K562 (cell line): ENCODE measurements around the gene NR6A1. TPM values are rescaled to one million over a fixed set of nuclear protein-coding genes. Genes with fewer than 3 reads are reported as not detected.
A peak's percentile ranks its signal among the peaks of the same experiment; 100 is the strongest.

Experiments used
- DPF2 ChIP-seq: fragments of 450-650 bp; IDR thresholded peaks from 2 replicates; pipeline ENCODE4 v1.6.1; 2016
- FOSL1 ChIP-seq: fragments of 200-800 bp; sonication (Bioruptor generic); conservative IDR thresholded peaks from 2 replicates; pipeline ENCODE4 v1.6.1; 2016; ENCODE audit warnings: missing genetic modification characterization, missing compliant biosample characterization
- FOXA1 ChIP-seq: fragments of 450-650 bp; IDR thresholded peaks from 2 replicates; pipeline ENCODE4 v1.6.1; 2016; ENCODE audit warnings: mild to moderate bottlenecking, borderline replicate concordance
- GTF3C2 ChIP-seq: IDR thresholded peaks from 3 replicates; pipeline ENCODE4 v1.6.1; 2011; ENCODE audit warnings: borderline replicate concordance, mild to moderate bottlenecking, moderate library complexity; ENCODE audit not compliant: insufficient read length; ENCODE audit errors: extremely low read depth
- HMGXB4 ChIP-seq: sonication (generic); formaldehyde crosslinking; IDR thresholded peaks from 2 replicates; pipeline ENCODE4 v1.8.1; 2023; ENCODE audit warnings: mild to moderate bottlenecking, missing genetic modification reagents
- L3MBTL2 ChIP-seq: fragments of 450-650 bp; IDR thresholded peaks from 2 replicates; pipeline ENCODE4 v1.6.1; 2016; ENCODE audit warnings: mild to moderate bottlenecking, moderate library complexity
- MEF2A ChIP-seq: IDR thresholded peaks from 2 replicates; pipeline ENCODE4 v1.6.1; 2011; ENCODE audit warnings: low read depth, mild to moderate bottlenecking, low read length, moderate library complexity; ENCODE audit not compliant: control insufficient read depth
- MEF2D ChIP-seq: conservative IDR thresholded peaks from 2 replicates; pipeline ENCODE4 v1.6.1; 2016; ENCODE audit warnings: low read depth, missing genetic modification characterization, missing compliant biosample characterization
- NELFE ChIP-seq: IDR thresholded peaks from 2 replicates; pipeline ENCODE4 v1.6.1; 2011; ENCODE audit warnings: mild to moderate bottlenecking; ENCODE audit not compliant: insufficient read depth, insufficient read length
- OTX1 ChIP-seq: fragments of 450-650 bp; formaldehyde crosslinking; IDR thresholded peaks from 2 replicates; pipeline ENCODE4 v1.4.0; 2022; ENCODE audit warnings: mild to moderate bottlenecking
- PURB ChIP-seq: sonication (generic); formaldehyde crosslinking; IDR thresholded peaks from 2 replicates; pipeline ENCODE4 v1.9.0; 2021; ENCODE audit warnings: low read depth, mild to moderate bottlenecking, missing genetic modification reagents
- RBM15 ChIP-seq: fragments of 200-400 bp; formaldehyde crosslinking; IDR thresholded peaks from 2 replicates; pipeline ENCODE4 v1.6.1; 2018; ENCODE audit warnings: mild to moderate bottlenecking, low read length, moderate library complexity; ENCODE audit not compliant: insufficient read depth
- SIRT6 ChIP-seq: IDR thresholded peaks from one replicate; pipeline ENCODE4 v1.6.1; 2012; ENCODE audit warnings: low read depth, mild to moderate bottlenecking, control low read depth, inconsistent platforms, low read length, moderate library complexity
- SMAD4 ChIP-seq: fragments of 250-450 bp; sonication (Bioruptor Pico); conservative IDR thresholded peaks from 2 replicates; pipeline ENCODE4 v1.8.0; 2021; ENCODE audit warnings: inconsistent platforms, mild to moderate bottlenecking, moderate library complexity
- SMARCE1 ChIP-seq: fragments of 450-650 bp; IDR thresholded peaks from 2 replicates; pipeline ENCODE4 v1.7.1; 2016; ENCODE audit warnings: mild to moderate bottlenecking
- SRF ChIP-seq, 2 experiments: fragments of 250-450, 450-650 bp in 1 of 2; sonication (Bioruptor Pico) in 1 of 2; sonication (generic) in 1 of 2; formaldehyde crosslinking; IDR thresholded peaks; 2 replicates each; pipeline versions ENCODE4 v1.5.0 to v1.5.1; 2020 to 2022; ENCODE audit warnings: mild to moderate bottlenecking in 1 of 2, missing genetic modification reagents in 1 of 2
- TEAD2 ChIP-seq: fragments of 450-650 bp; IDR thresholded peaks from 2 replicates; pipeline ENCODE4 v1.6.1; 2016; ENCODE audit warnings: missing genetic modification characterization, control low read depth, missing compliant biosample characterization
- TRIM24 ChIP-seq, 2 experiments: fragments of 450-650 bp; IDR thresholded peaks; 2 replicates each; pipeline ENCODE4 v1.6.1; 2016
- ZNF184 ChIP-seq: sonication (generic); formaldehyde crosslinking; IDR thresholded peaks from 2 replicates; pipeline ENCODE4 v1.5.0; 2020; ENCODE audit warnings: missing genetic modification reagents
- ZNF655 ChIP-seq: fragments of 250-450 bp; sonication (Bioruptor Pico); IDR thresholded peaks from 2 replicates; pipeline ENCODE4 v1.5.0; 2021
- polyA plus RNA-seq, 8 experiments: library from polyadenylated mRNA; depleted of rRNA in 4 of 8; stranded (reverse) in 5 of 8; unstranded in 3 of 8; fragments of >200 nt; fragmentation: Nextera tagmentation in 2 of 8; fragmentation: Illumina TruSeq in 1 of 8; extraction: Ambion mirVana in 2 of 8; extraction: Trizol in 1 of 8; gene quantifications; 2 replicates each; pipeline versions ENCODE4 v1.2.1 to v1.2.3, GENCODE V29; 2011 to 2014; ENCODE audit warnings: inconsistent platforms in 1 of 8, missing spikeins in 1 of 8
- total RNA-seq, 7 experiments: library from RNA; depleted of rRNA in 6 of 7; stranded (reverse); fragments of >200 nt in 6 of 7; fragmentation: Illumina TruSeq in 2 of 7; extraction: Trizol in 2 of 7; gene quantifications; 2 replicates each; pipeline versions ENCODE4 v1.2.1 to v1.2.3, GENCODE V29; 2011 to 2021; ENCODE audit warnings: low replicate concordance in 1 of 7

Gene NR6A1
- total and polyA plus RNA-seq, 9 of the 15 experiments (the other 6 are each of a cell fraction or from before 2014, with no cell fraction given), result 9.7 to 55.4 (median 28.3) TPM

GRCh38 chr9:124818431-124819281, 47.5 kb upstream of the NR6A1 start (continued):
- no peak for TF ChIP-seq GTF3C2
- no peak for TF ChIP-seq MEF2A
- TF ChIP-seq SIRT6, result no peak
- no peak for TF ChIP-seq TRIM24 (IDR thresholded peaks at IDR 0.05)
- no peak for TF ChIP-seq FOXA1
- no peak for TF ChIP-seq SRF (CRISPR knock-in tag; IDR thresholded peaks at IDR 0.05)
- 0 out of 2 replicates have a peak, but pooled peaks have one; percentile 4 for TF ChIP-seq OTX1 (CRISPR knock-in tag)
- no peak for TF ChIP-seq ZNF184 (CRISPR knock-in tag)
- no peak for TF ChIP-seq PURB
- TF ChIP-seq ZNF655, result no peak
- TF ChIP-seq L3MBTL2, result peak; percentile 73
- TF ChIP-seq SMAD4 (CRISPR knock-in tag), result no peak
- TF ChIP-seq TEAD2 (tag), result no peak
- no peak for TF ChIP-seq NELFE
- TF ChIP-seq FOSL1 (tag), result peak; percentile 63; the same call in 1 of the 2 replicates
- TF ChIP-seq SMARCE1, result peak; percentile 57; the same call in 1 of the 2 replicates
- peak; percentile 59; the same call in 1 of the 2 replicates for TF ChIP-seq MEF2D
- no peak for TF ChIP-seq RBM15
- peak; percentile 59 for TF ChIP-seq DPF2
- no peak for TF ChIP-seq HMGXB4
